HepG2 (cell line): ENCODE results near the gene LRRC45. TPM values are rescaled to one million over a fixed set of nuclear protein-coding genes. Genes with fewer than 3 reads are reported as not detected.

ENCODE experiments used
- CBX1 ChIP-seq: IDR thresholded peaks from one replicate; pipeline ENCODE4 v1.6.1; 2016; ENCODE audit warnings: antibody characterized with exemption, low read depth
- HDAC6 ChIP-seq: fragments of 200-600 bp; sonication (generic); IDR thresholded peaks from 2 replicates; pipeline ENCODE4 v1.7.0; 2017; ENCODE audit warnings: mild to moderate bottlenecking, antibody characterized with exemption, low read length, low read depth
- NFE2L1 ChIP-seq: sonication (generic); formaldehyde crosslinking; IDR thresholded peaks from 2 replicates; pipeline ENCODE4 v1.4.0; 2020; ENCODE audit warnings: missing genetic modification reagents, mild to moderate bottlenecking, borderline replicate concordance
- NFKBIZ ChIP-seq: IDR thresholded peaks from 2 replicates; pipeline ENCODE4 v1.6.1; 2018; ENCODE audit warnings: missing genetic modification reagents, missing compliant biosample characterization
- PAXIP1 ChIP-seq: sonication (generic); formaldehyde crosslinking; conservative IDR thresholded peaks from 2 replicates; pipeline ENCODE4 v1.4.0; 2020; ENCODE audit warnings: mild to moderate bottlenecking, missing genetic modification reagents, moderate library complexity
- RXRA ChIP-seq: sonication (generic); formaldehyde crosslinking; IDR thresholded peaks from 2 replicates; pipeline ENCODE4 v1.5.1; 2020; ENCODE audit warnings: missing genetic modification reagents
- SIN3A ChIP-seq: IDR thresholded peaks from 2 replicates; pipeline ENCODE4 v1.6.1; 2011; ENCODE audit warnings: low read depth, mild to moderate bottlenecking, control low read depth, low read length, borderline replicate concordance
- SNAI1 ChIP-seq: sonication (generic); formaldehyde crosslinking; IDR thresholded peaks from 2 replicates; pipeline ENCODE4 v1.5.0; 2020; ENCODE audit warnings: mild to moderate bottlenecking, missing genetic modification reagents, borderline replicate concordance
- THAP11 ChIP-seq: IDR thresholded peaks from 2 replicates; pipeline ENCODE4 v1.6.1; 2016; ENCODE audit warnings: missing biosample characterization, missing genetic modification reagents
- XRCC5 ChIP-seq: fragments of 200-400 bp; formaldehyde crosslinking; optimal IDR thresholded peaks from 2 replicates; pipeline ENCODE3; 2017; ENCODE audit warnings: mild to moderate bottlenecking, low read length
- ZEB1 ChIP-seq: IDR thresholded peaks from 2 replicates; pipeline ENCODE4 v1.6.1; 2012; ENCODE audit warnings: mild to moderate bottlenecking, low read depth, inconsistent platforms; ENCODE audit not compliant: insufficient replicate concordance
- ZIK1 ChIP-seq: sonication (generic); formaldehyde crosslinking; IDR thresholded peaks from 2 replicates; pipeline ENCODE4 v1.5.0; 2020; ENCODE audit warnings: mild to moderate bottlenecking, low read depth, missing genetic modification reagents, borderline replicate concordance
- ZNF225 ChIP-seq: sonication (generic); formaldehyde crosslinking; IDR thresholded peaks from 2 replicates; pipeline ENCODE4 v1.4.0; 2020; ENCODE audit warnings: mild to moderate bottlenecking, missing genetic modification reagents
- ZNF296 ChIP-seq: sonication (generic); formaldehyde crosslinking; conservative IDR thresholded peaks from 2 replicates; pipeline ENCODE4 v1.5.0; 2020; ENCODE audit warnings: mild to moderate bottlenecking, missing genetic modification reagents
- ZNF350 ChIP-seq: sonication (generic); formaldehyde crosslinking; IDR thresholded peaks from 2 replicates; pipeline ENCODE4 v1.4.0; 2020; ENCODE audit warnings: mild to moderate bottlenecking, low read depth, missing genetic modification reagents, borderline replicate concordance
- ZNF749 ChIP-seq: sonication (generic); formaldehyde crosslinking; IDR thresholded peaks from 2 replicates; pipeline ENCODE4 v1.8.0; 2022; ENCODE audit warnings: mild to moderate bottlenecking, missing genetic modification reagents, moderate library complexity, borderline replicate concordance
- ZNF841 ChIP-seq: sonication (generic); formaldehyde crosslinking; IDR thresholded peaks from 2 replicates; pipeline ENCODE4 v1.8.1; 2023; ENCODE audit warnings: missing genetic modification reagents, borderline replicate concordance
- polyA plus RNA-seq, 8 experiments: library from polyadenylated mRNA; depleted of rRNA in 3 of 8; stranded (reverse) in 7 of 8; unstranded in 1 of 8; fragments of >200 nt; fragmentation: Illumina TruSeq in 4 of 8; extraction: Trizol in 4 of 8; gene quantifications; 2 replicates each; pipeline versions ENCODE4 v1.2.1 to v1.2.3, GENCODE V29; 2011 to 2016; ENCODE audit warnings: low read depth in 4 of 8, missing spikeins in 1 of 8, mixed read lengths in 1 of 8; ENCODE audit not compliant: insufficient read depth in 1 of 8
- total RNA-seq, 5 experiments: library from RNA; depleted of rRNA; stranded (reverse); fragments of >200 nt; fragmentation: Illumina TruSeq; extraction: Trizol; gene quantifications; 2 replicates each; pipeline ENCODE4 v1.2.3, GENCODE V29; 2016; ENCODE audit warnings: low read depth in 1 of 5
- TF ChIP-seq, protein P1 (sequence below): sonication (generic); formaldehyde crosslinking; IDR thresholded peaks from 2 replicates; pipeline ENCODE4 v1.8.0; 2022; ENCODE audit warnings: low read depth, missing genetic modification reagents
- TF ChIP-seq, protein P2 (sequence below): sonication (generic); formaldehyde crosslinking; IDR thresholded peaks from 2 replicates; pipeline ENCODE4 v1.5.0; 2020; ENCODE audit warnings: mild to moderate bottlenecking, missing genetic modification reagents, borderline replicate concordance

Gene LRRC45
- total and polyA plus RNA-seq, 2 of the 13 experiments (the other 11 are each of a cell fraction or from before 2014, with no cell fraction given): 11.6 to 48.1 TPM

GRCh38 chr17:82019690-82020571 is 3.2 kb upstream of the LRRC45 start (continued):
- TF ChIP-seq ZNF749 (CRISPR knock-in tag) (no peak), SIN3A (0 out of 2 replicates have a peak, but pooled peaks have one; percentile 17), ZNF225 (no peak), CBX1 (peak; percentile 67), ZEB1 (peak; percentile 47), NFE2L1 (0 out of 2 replicates have a peak, but pooled peaks have one; percentile 22), PAXIP1 (0 out of 2 replicates have a peak, but pooled peaks have one; percentile 27), XRCC5 (peak; percentile 93), HDAC6 (no peak), ZNF350 (CRISPR knock-in tag) (peak; percentile 19; the same call in 1 of the 2 replicates), RXRA (0 out of 2 replicates have a peak, but pooled peaks have one; percentile 56), SNAI1 (0 out of 2 replicates have a peak, but pooled peaks have one; percentile 48), ZNF841 (CRISPR knock-in tag) (no peak), NFKBIZ (no peak), ZIK1 (no peak), ZNF296 (CRISPR knock-in tag) (no peak), THAP11 (CRISPR knock-in tag) (peak; percentile 66; the same call in 1 of the 2 replicates)
- TF ChIP-seq, protein P1, sequence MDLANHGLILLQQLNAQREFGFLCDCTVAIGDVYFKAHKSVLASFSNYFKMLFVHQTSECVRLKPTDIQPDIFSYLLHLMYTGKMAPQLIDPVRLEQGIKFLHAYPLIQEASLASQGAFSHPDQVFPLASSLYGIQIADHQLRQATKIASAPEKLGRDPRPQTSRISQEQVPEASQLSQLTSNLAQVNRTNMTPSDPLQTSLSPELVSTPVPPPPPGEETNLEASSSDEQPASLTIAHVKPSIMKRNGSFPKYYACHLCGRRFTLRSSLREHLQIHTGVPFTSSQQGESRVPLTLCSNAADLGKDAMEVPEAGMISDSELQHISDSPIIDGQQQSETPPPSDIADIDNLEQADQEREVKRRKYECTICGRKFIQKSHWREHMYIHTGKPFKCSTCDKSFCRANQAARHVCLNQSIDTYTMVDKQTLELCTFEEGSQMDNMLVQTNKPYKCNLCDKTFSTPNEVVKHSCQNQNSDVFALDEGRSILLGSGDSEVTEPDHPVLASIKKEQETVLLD (CRISPR knock-in tag): 0 out of 2 replicates have a peak, but pooled peaks have one; percentile 12
- TF ChIP-seq, protein P2, sequence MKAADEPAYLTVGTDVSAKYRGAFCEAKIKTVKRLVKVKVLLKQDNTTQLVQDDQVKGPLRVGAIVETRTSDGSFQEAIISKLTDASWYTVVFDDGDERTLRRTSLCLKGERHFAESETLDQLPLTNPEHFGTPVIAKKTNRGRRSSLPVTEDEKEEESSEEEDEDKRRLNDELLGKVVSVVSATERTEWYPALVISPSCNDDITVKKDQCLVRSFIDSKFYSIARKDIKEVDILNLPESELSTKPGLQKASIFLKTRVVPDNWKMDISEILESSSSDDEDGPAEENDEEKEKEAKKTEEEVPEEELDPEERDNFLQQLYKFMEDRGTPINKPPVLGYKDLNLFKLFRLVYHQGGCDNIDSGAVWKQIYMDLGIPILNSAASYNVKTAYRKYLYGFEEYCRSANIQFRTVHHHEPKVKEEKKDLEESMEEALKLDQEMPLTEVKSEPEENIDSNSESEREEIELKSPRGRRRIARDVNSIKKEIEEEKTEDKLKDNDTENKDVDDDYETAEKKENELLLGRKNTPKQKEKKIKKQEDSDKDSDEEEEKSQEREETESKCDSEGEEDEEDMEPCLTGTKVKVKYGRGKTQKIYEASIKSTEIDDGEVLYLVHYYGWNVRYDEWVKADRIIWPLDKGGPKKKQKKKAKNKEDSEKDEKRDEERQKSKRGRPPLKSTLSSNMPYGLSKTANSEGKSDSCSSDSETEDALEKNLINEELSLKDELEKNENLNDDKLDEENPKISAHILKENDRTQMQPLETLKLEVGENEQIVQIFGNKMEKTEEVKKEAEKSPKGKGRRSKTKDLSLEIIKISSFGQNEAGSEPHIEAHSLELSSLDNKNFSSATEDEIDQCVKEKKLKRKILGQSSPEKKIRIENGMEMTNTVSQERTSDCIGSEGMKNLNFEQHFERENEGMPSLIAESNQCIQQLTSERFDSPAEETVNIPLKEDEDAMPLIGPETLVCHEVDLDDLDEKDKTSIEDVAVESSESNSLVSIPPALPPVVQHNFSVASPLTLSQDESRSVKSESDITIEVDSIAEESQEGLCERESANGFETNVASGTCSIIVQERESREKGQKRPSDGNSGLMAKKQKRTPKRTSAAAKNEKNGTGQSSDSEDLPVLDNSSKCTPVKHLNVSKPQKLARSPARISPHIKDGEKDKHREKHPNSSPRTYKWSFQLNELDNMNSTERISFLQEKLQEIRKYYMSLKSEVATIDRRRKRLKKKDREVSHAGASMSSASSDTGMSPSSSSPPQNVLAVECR (CRISPR knock-in tag): peak; percentile 67
